AG09309 (cell line): ENCODE results near the gene NSD1.
A peak's percentile ranks its signal among the peaks of the same experiment; 100 is the strongest.

Source experiments
- DNase-seq: peaks from one replicate; pipeline ENCODE4 v3.0.0-alpha.2; 2010; ENCODE audit warnings: low read depth
- H3K4me3 ChIP-seq: 2 replicates; pipeline ENCODE4 v1.5.1; 2011; ENCODE audit warnings: mild to moderate bottlenecking, low read depth, low read length, moderate library complexity; ENCODE audit not compliant: control insufficient read depth
- TF ChIP-seq, protein P1 (sequence below): IDR thresholded peaks from 2 replicates; pipeline ENCODE4 v1.5.1; 2011; ENCODE audit warnings: mild to moderate bottlenecking, low read depth, low read length, inconsistent platforms; ENCODE audit not compliant: insufficient read depth, control insufficient read depth; ENCODE audit errors: missing control alignments

The NSD1 gene

DNA sequence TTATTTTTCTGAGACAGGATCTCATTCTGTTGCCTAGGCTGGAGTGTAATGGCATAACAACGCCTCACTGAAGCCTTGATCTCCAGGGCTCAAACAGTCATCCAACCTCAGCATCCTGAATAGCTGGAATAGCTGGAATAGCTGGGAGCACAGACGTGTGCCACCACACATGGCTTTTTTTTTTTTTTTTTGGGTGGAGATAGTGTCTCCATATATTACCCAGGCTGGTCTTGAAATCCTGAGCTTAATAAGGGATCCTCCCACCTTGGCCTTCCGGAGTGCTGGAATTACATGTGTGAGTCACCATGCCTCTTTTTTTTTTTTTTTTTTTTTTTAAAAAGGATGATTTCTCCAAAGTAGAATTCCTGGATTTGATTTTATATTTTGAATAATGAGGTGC lies 60.7 kb downstream of the NSD1 start:
- TF ChIP-seq, protein P1, sequence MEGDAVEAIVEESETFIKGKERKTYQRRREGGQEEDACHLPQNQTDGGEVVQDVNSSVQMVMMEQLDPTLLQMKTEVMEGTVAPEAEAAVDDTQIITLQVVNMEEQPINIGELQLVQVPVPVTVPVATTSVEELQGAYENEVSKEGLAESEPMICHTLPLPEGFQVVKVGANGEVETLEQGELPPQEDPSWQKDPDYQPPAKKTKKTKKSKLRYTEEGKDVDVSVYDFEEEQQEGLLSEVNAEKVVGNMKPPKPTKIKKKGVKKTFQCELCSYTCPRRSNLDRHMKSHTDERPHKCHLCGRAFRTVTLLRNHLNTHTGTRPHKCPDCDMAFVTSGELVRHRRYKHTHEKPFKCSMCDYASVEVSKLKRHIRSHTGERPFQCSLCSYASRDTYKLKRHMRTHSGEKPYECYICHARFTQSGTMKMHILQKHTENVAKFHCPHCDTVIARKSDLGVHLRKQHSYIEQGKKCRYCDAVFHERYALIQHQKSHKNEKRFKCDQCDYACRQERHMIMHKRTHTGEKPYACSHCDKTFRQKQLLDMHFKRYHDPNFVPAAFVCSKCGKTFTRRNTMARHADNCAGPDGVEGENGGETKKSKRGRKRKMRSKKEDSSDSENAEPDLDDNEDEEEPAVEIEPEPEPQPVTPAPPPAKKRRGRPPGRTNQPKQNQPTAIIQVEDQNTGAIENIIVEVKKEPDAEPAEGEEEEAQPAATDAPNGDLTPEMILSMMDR = no peak
- no peak overlapping the region for H3K4me3 ChIP-seq
- DNase-seq = peak; percentile 96

DNA sequence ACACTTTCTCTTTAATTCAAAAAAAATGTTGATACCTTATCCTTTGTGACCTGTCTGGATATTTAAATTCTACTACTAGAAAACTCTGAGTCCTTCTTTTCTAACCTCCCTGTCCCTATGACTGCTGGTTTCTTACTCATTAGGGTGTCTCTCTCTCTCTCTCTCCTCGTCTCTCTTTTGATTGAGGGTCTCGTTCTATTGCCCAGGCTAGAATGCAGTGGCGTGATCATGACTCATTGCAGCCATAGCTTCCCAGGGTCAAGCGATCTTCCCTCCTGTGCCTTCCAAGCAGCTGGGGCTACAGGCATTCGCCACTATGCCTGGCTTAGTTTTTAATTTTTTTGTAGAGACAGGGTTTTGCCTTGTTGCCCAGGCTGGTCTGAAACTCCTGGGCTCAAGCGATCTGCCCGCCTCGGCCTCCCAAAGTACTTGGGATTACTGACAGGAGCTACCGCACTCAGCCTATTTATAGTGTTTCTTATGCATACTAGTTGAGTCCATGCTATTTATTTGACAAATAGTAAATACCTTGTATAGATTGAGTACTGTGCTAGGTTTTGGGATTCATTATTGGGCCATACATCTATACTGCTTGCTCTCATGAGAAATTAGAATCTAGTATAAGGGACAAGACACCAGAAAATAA lies 61.9 kb downstream of the NSD1 start:
- no peak overlapping the region for H3K4me3 ChIP-seq
- no peak for DNase-seq
- TF ChIP-seq, protein P1 = no peak

DNA sequence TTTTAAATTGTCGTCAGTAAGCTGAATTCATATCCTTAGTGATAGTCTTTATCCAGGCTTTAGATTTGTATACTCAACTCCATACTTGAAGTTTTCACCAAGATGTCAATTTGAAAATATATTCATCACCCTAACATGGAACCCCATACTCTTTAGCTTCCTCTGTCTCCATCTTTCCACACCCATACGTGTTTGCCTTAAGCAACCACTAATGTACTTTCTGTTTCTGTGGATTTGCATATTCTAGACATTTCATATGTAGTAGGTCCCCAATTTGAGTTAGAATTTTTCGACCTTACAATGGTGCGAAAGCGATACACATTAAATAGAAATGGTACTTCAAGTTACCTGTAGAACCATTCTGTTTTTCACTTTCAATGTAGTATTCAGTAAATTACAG lies 65.2 kb downstream of the NSD1 start:
- H3K4me3 ChIP-seq = no peak overlapping the region
- DNase-seq = no peak
- TF ChIP-seq, protein P1 = no peak

DNA sequence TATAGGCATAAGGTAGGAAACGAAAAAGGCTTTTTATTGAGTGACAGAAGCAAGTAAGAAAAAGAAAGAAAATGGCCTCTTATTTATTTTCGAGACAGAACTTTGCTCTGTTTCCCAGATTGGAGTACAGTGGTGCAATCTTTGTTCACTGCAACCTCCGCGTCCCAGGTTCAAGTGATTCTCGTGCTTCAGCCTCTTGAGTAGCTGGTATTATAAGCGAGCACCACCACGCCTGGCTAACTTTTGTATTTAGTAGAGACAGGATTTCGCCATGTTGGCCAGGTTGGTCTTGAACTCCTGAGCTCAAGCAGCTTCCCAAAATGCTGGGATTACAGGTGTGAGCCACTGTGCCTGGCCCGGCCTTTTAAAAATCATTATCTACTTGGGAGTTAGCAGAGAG lies 70.7 kb downstream of the NSD1 start:
- DNase-seq = no peak
- TF ChIP-seq, protein P1 = no peak
- H3K4me3 ChIP-seq = no peak overlapping the region

DNA sequence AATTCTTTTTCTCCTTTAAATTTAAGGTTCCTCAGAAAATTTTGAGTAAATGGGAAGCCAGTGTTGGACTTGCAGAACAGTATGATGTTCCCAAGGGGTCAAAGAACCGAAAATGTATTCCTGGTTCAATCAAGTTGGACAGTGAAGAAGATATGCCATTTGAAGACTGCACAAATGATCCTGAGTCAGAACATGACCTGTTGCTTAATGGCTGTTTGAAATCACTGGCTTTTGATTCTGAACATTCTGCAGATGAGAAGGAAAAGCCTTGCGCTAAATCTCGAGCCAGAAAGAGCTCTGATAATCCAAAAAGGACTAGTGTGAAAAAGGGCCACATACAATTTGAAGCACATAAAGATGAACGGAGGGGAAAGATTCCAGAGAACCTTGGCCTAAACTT lies 76.0 kb downstream of the NSD1 start:
- TF ChIP-seq, protein P1 = no peak
- H3K4me3 ChIP-seq = no peak overlapping the region
- DNase-seq = no peak

DNA sequence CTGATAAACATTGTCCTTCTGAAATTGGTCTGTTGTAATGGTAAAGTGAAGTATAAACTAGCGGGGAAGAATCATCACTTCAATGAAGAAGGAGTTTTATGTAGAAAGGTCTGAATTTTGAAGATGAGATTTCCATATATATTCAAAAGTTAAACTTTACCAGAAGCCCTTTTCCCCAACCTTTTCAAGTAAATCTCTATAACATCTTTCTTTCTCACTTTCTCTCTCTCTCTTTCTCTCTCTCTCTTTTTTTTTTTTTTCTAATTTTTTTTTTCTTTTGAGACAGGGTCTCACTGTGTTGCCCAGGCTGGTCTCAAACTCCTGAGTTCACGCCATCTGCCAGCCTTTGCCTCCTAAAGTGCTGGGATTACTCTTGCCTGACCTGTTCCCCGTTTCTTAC lies 78.7 kb downstream of the NSD1 start:
- TF ChIP-seq, protein P1 = no peak
- DNase-seq = no peak
- no peak overlapping the region for H3K4me3 ChIP-seq
